HepG2 (cell line): ENCODE measurements around the gene PRSS22. TPM values are rescaled to one million over a fixed set of nuclear protein-coding genes. Genes with fewer than 3 reads are reported as not detected.
A peak's percentile ranks its signal among the peaks of the same experiment; 100 is the strongest.

Experiments
- ELF1 ChIP-seq: sonication (generic); formaldehyde crosslinking; IDR thresholded peaks from 2 replicates; pipeline ENCODE4 v1.4.0; 2020; ENCODE audit warnings: missing genetic modification reagents
- EP300 ChIP-seq, 3 experiments: sonication (generic) in 1 of 3; formaldehyde crosslinking in 1 of 3; IDR thresholded peaks; 2 replicates each; pipeline versions ENCODE4 v1.5.1 to v1.6.1; 2011 to 2020; ENCODE audit warnings: low read depth in 2 of 3, low read length in 2 of 3, borderline replicate concordance in 1 of 3, improper control_type of control experiment in 1 of 3, mild to moderate bottlenecking in 1 of 3, missing genetic modification reagents in 1 of 3, moderate library complexity in 1 of 3
- MAF1 ChIP-seq: sonication (generic); formaldehyde crosslinking; IDR thresholded peaks from 2 replicates; pipeline ENCODE4 v1.5.0; 2020; ENCODE audit warnings: missing genetic modification reagents, borderline replicate concordance
- MBD4 ChIP-seq: IDR thresholded peaks from 2 replicates; pipeline ENCODE4 v1.6.1; 2012; ENCODE audit warnings: low read length, inconsistent platforms, borderline replicate concordance
- MED1 ChIP-seq: sonication (generic); formaldehyde crosslinking; IDR thresholded peaks from 2 replicates; pipeline ENCODE4 v1.4.0; 2020; ENCODE audit warnings: missing genetic modification reagents
- NCOR1 ChIP-seq: fragments of 200-600 bp; sonication (generic); IDR thresholded peaks from 2 replicates; pipeline ENCODE4 v1.7.0; 2017; ENCODE audit warnings: antibody characterized with exemption, low read length, borderline replicate concordance
- PAWR ChIP-seq: sonication (generic); formaldehyde crosslinking; IDR thresholded peaks from 2 replicates; pipeline ENCODE4 v1.4.0; 2020; ENCODE audit warnings: missing genetic modification reagents, mild to moderate bottlenecking, borderline replicate concordance
- PITX1 ChIP-seq: sonication (generic); formaldehyde crosslinking; IDR thresholded peaks from 2 replicates; pipeline ENCODE4 v1.5.1; 2020; ENCODE audit warnings: mild to moderate bottlenecking, missing genetic modification reagents
- RFXAP ChIP-seq: sonication (generic); formaldehyde crosslinking; IDR thresholded peaks from 2 replicates; pipeline ENCODE4 v1.4.0; 2020; ENCODE audit warnings: missing genetic modification reagents, borderline replicate concordance
- RXRA ChIP-seq: sonication (generic); formaldehyde crosslinking; IDR thresholded peaks from 2 replicates; pipeline ENCODE4 v1.5.1; 2020; ENCODE audit warnings: missing genetic modification reagents
- TARDBP ChIP-seq: sonication (generic); formaldehyde crosslinking; IDR thresholded peaks from 2 replicates; pipeline ENCODE4 v1.8.0; 2022; ENCODE audit warnings: mild to moderate bottlenecking, missing genetic modification reagents
- TBX2 ChIP-seq: sonication (generic); formaldehyde crosslinking; IDR thresholded peaks from 2 replicates; pipeline ENCODE4 v1.5.0; 2020; ENCODE audit warnings: missing genetic modification reagents, mild to moderate bottlenecking, borderline replicate concordance
- TCF7 ChIP-seq: sonication (generic); IDR thresholded peaks from 2 replicates; pipeline ENCODE4 v1.6.1; 2016; ENCODE audit warnings: antibody characterized with exemption, low read depth
- XBP1 ChIP-seq: sonication (generic); formaldehyde crosslinking; IDR thresholded peaks from 2 replicates; pipeline ENCODE4 v1.5.0; 2020; ENCODE audit warnings: missing genetic modification reagents
- ZFP37 ChIP-seq: sonication (generic); formaldehyde crosslinking; IDR thresholded peaks from 2 replicates; pipeline ENCODE4 v1.4.0; 2020; ENCODE audit warnings: missing genetic modification reagents, borderline replicate concordance
- ZMAT3 ChIP-seq: sonication (generic); formaldehyde crosslinking; conservative IDR thresholded peaks from 2 replicates; pipeline ENCODE4 v1.7.0; 2021; ENCODE audit warnings: missing genetic modification reagents
- ZNF607 ChIP-seq: sonication (generic); formaldehyde crosslinking; IDR thresholded peaks from 2 replicates; pipeline ENCODE4 v1.5.1; 2020; ENCODE audit warnings: missing genetic modification reagents, mild to moderate bottlenecking, borderline replicate concordance
- polyA plus RNA-seq, 8 experiments: library from polyadenylated mRNA; depleted of rRNA in 3 of 8; stranded (reverse) in 7 of 8; unstranded in 1 of 8; fragments of >200 nt; fragmentation: Illumina TruSeq in 4 of 8; extraction: Trizol in 4 of 8; gene quantifications; 2 replicates each; pipeline versions ENCODE4 v1.2.1 to v1.2.3, GENCODE V29; 2011 to 2016; ENCODE audit warnings: low read depth in 4 of 8, missing spikeins in 1 of 8, mixed read lengths in 1 of 8; ENCODE audit not compliant: insufficient read depth in 1 of 8
- total RNA-seq, 5 experiments: library from RNA; depleted of rRNA; stranded (reverse); fragments of >200 nt; fragmentation: Illumina TruSeq; extraction: Trizol; gene quantifications; 2 replicates each; pipeline ENCODE4 v1.2.3, GENCODE V29; 2016; ENCODE audit warnings: low read depth in 1 of 5
- TF ChIP-seq, protein P1 (sequence below): sonication (generic); formaldehyde crosslinking; IDR thresholded peaks from 2 replicates; pipeline ENCODE4 v1.5.0; 2020; ENCODE audit warnings: missing genetic modification reagents
- TF ChIP-seq, protein P2 (sequence below): sonication (generic); formaldehyde crosslinking; IDR thresholded peaks from 2 replicates; pipeline ENCODE4 v1.5.1; 2020; ENCODE audit warnings: missing genetic modification reagents, mild to moderate bottlenecking, borderline replicate concordance
- TF ChIP-seq, protein P3 (sequence below): sonication (generic); formaldehyde crosslinking; IDR thresholded peaks from 2 replicates; pipeline ENCODE4 v1.5.0; 2020; ENCODE audit warnings: mild to moderate bottlenecking, missing genetic modification reagents, moderate library complexity
- TF ChIP-seq, protein P4 (sequence below): IDR thresholded peaks from 2 replicates; pipeline ENCODE4 v1.6.1; 2016; ENCODE audit warnings: control low read depth
- TF ChIP-seq, protein P5 (sequence below): sonication (generic); formaldehyde crosslinking; IDR thresholded peaks from 2 replicates; pipeline ENCODE4 v1.4.0; 2020; ENCODE audit warnings: missing genetic modification reagents, low read depth, mild to moderate bottlenecking, borderline replicate concordance

PRSS22 gene
- total and polyA plus RNA-seq, 2 of the 13 experiments (the other 11 are each of a cell fraction or from before 2014, with no cell fraction given): 0.24 to 0.32 TPM

DNA sequence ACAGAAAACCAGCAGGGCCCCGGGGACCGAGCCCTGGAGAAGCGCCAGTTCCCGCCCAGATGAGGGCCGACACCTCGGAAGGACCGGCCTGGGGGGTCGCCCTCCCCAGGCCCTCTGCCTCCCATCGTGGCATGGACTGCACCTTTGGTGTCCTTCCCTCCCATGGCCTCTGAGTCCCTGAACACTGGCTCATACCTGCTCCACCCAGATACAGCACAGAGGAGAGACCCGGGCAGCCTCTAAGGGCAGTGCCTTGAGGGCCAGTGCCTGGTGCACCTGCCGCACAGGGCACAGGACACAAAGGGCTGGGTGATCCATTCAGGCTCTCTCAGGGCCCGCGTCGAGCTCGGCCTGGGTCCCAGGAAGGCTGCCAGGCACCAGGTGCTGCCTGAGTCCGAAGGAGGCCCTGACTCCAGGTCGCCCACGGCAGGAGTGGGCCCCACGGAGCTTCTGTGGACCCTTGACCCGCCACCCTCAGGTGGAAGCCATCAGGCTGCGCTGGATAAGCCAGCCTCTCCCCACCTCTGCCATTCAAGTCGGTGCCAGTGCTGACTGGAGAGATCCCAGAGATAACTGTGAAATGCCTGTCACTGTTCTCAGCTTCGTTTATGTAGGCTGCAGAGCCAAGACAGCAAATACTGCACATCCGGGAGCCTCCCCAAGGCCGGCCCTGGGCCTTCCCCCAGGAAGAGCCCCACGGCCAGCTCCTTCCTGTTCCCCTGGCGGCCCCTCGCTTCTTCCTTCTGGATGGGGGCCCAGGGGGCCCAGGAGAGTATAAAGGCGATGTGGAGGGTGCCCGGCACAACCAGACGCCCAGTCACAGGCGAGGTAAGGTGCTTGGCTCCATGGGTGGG is 28.2 kb downstream of the PRSS22 start, which contains the start of gene ZG16B (continued):
- TF ChIP-seq PAWR (CRISPR knock-in tag): no peak
- TF ChIP-seq ZFP37 (CRISPR knock-in tag): 0 out of 2 replicates have a peak, but pooled peaks have one; percentile 39
- TF ChIP-seq, protein P1, sequence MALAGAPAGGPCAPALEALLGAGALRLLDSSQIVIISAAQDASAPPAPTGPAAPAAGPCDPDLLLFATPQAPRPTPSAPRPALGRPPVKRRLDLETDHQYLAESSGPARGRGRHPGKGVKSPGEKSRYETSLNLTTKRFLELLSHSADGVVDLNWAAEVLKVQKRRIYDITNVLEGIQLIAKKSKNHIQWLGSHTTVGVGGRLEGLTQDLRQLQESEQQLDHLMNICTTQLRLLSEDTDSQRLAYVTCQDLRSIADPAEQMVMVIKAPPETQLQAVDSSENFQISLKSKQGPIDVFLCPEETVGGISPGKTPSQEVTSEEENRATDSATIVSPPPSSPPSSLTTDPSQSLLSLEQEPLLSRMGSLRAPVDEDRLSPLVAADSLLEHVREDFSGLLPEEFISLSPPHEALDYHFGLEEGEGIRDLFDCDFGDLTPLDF (CRISPR knock-in tag): no peak
- TF ChIP-seq MBD4: no peak
- TF ChIP-seq, protein P2, sequence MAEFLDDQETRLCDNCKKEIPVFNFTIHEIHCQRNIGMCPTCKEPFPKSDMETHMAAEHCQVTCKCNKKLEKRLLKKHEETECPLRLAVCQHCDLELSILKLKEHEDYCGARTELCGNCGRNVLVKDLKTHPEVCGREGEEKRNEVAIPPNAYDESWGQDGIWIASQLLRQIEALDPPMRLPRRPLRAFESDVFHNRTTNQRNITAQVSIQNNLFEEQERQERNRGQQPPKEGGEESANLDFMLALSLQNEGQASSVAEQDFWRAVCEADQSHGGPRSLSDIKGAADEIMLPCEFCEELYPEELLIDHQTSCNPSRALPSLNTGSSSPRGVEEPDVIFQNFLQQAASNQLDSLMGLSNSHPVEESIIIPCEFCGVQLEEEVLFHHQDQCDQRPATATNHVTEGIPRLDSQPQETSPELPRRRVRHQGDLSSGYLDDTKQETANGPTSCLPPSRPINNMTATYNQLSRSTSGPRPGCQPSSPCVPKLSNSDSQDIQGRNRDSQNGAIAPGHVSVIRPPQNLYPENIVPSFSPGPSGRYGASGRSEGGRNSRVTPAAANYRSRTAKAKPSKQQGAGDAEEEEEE (CRISPR knock-in tag): no peak
- TF ChIP-seq TBX2 (CRISPR knock-in tag): peak; percentile 34; the same call in 1 of the 2 replicates
- TF ChIP-seq ELF1 (CRISPR knock-in tag): peak; percentile 56
- TF ChIP-seq TARDBP: no peak
- TF ChIP-seq, protein P3, sequence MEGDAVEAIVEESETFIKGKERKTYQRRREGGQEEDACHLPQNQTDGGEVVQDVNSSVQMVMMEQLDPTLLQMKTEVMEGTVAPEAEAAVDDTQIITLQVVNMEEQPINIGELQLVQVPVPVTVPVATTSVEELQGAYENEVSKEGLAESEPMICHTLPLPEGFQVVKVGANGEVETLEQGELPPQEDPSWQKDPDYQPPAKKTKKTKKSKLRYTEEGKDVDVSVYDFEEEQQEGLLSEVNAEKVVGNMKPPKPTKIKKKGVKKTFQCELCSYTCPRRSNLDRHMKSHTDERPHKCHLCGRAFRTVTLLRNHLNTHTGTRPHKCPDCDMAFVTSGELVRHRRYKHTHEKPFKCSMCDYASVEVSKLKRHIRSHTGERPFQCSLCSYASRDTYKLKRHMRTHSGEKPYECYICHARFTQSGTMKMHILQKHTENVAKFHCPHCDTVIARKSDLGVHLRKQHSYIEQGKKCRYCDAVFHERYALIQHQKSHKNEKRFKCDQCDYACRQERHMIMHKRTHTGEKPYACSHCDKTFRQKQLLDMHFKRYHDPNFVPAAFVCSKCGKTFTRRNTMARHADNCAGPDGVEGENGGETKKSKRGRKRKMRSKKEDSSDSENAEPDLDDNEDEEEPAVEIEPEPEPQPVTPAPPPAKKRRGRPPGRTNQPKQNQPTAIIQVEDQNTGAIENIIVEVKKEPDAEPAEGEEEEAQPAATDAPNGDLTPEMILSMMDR (CRISPR knock-in tag): no peak
- peak; percentile 34; the same call in 1 of the 2 replicates for TF ChIP-seq RXRA
- peak; percentile 19; the same call in 1 of the 2 replicates for TF ChIP-seq ZMAT3
- TF ChIP-seq XBP1 (CRISPR knock-in tag): no peak
- TF ChIP-seq RFXAP: no peak
- TF ChIP-seq, protein P4, sequence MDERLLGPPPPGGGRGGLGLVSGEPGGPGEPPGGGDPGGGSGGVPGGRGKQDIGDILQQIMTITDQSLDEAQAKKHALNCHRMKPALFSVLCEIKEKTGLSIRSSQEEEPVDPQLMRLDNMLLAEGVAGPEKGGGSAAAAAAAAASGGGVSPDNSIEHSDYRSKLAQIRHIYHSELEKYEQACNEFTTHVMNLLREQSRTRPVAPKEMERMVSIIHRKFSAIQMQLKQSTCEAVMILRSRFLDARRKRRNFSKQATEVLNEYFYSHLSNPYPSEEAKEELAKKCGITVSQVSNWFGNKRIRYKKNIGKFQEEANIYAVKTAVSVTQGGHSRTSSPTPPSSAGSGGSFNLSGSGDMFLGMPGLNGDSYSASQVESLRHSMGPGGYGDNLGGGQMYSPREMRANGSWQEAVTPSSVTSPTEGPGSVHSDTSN (CRISPR knock-in tag): 0 out of 2 replicates have a peak, but pooled peaks have one; percentile 22
- no peak for TF ChIP-seq PITX1 (CRISPR knock-in tag)
- TF ChIP-seq MED1 (CRISPR knock-in tag): peak; percentile 64
- TF ChIP-seq, protein P5, sequence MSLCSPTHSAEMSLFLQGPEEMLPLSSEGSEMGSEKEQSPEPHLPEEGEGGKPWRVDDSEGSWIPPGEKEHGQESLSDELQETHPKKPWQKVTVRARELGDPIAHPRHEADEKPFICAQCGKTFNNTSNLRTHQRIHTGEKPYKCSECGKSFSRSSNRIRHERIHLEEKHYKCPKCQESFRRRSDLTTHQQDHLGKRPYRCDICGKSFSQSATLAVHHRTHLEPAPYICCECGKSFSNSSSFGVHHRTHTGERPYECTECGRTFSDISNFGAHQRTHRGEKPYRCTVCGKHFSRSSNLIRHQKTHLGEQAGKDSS (CRISPR knock-in tag): 0 out of 2 replicates have a peak, but pooled peaks have one; percentile 11
- TF ChIP-seq EP300 (IDR thresholded peaks at IDR 0.05; ENCODE audit: low read depth in 2 of 2, low read length in 2 of 2): 0 out of 4 replicates have a peak, but pooled peaks of 1 of the 2 experiments have one; percentile 22
- TF ChIP-seq EP300 (CRISPR knock-in tag; IDR thresholded peaks at IDR 0.05; ENCODE audit: borderline replicate concordance): no peak
- no peak for TF ChIP-seq MAF1 (CRISPR knock-in tag)
- no peak for TF ChIP-seq ZNF607 (CRISPR knock-in tag)
- no peak for TF ChIP-seq NCOR1
- no peak for TF ChIP-seq TCF7
